ENCODE measurements around the gene POU2F2. TPM values are rescaled to one million over a fixed set of nuclear protein-coding genes. Genes with fewer than 3 reads are reported as not detected.
A peak's percentile ranks its signal among the peaks of the same experiment; 100 is the strongest.

Gene POU2F2
- polyA plus RNA-seq, 2 of the 4 experiments (the other 2 are of a cell fraction) = 0.16 to 0.28 TPM

GRCh38 chr19:42075616-42076379 lies 56.4 kb downstream of the POU2F2 start, which contains the start of gene ZNF574 (continued):
- TF ChIP-seq CTCF (IDR thresholded peaks at IDR 0.05) (no peak), ESRRA (IDR thresholded peaks at IDR 0.05; ENCODE audit: borderline replicate concordance, low read length) (no peak), NPAS2 (CRISPR knock-in tag; IDR thresholded peaks at IDR 0.05; ENCODE audit: borderline replicate concordance) (no peak), CEBPB (IDR thresholded peaks at IDR 0.05) (no peak), NFE2L2 (conservative IDR thresholded peaks at IDR 0.05; ENCODE audit: low read length) (no peak), JUN (IDR thresholded peaks at IDR 0.05) (peak; percentile 97 to 99), POLR2A (IDR thresholded peaks at IDR 0.05; ENCODE audit: low read length) (peak; percentile 98), REST (IDR thresholded peaks at IDR 0.05) (no peak), HOXB5 (CRISPR knock-in tag; IDR thresholded peaks at IDR 0.05) (peak; percentile 90), HDAC2 (IDR thresholded peaks at IDR 0.05) (no peak), PHF8 (IDR thresholded peaks at IDR 0.05; ENCODE audit: borderline replicate concordance, low read depth) (peak; percentile 91), BCL3 (IDR thresholded peaks at IDR 0.05) (peak; percentile 98), NR3C1 (IDR thresholded peaks at IDR 0.05) (no peak), EHMT2 (IDR thresholded peaks at IDR 0.05; ENCODE audit: low read depth) (no peak), CHD4 (IDR thresholded peaks at IDR 0.05; ENCODE audit: borderline replicate concordance) (no peak), GATA3 (IDR thresholded peaks at IDR 0.05; ENCODE audit: borderline replicate concordance) (peak; percentile 31; the same call in 1 of the 2 replicates), TP53 (CRISPR knock-in tag; IDR thresholded peaks at IDR 0.05) (no peak; the same call in none of the 2 replicates), PBX3 (IDR thresholded peaks at IDR 0.05) (no peak; the same call in none of the 2 replicates), ZSCAN20 (CRISPR knock-in tag; IDR thresholded peaks at IDR 0.05) (no peak), KDM5A (IDR thresholded peaks at IDR 0.05) (no peak), RNF2 (IDR thresholded peaks at IDR 0.05; ENCODE audit: borderline replicate concordance, low read depth) (no peak), FOXS1 (CRISPR knock-in tag; IDR thresholded peaks at IDR 0.05) (no peak), CBX8 (IDR thresholded peaks at IDR 0.05) (no peak), HOXA7 (CRISPR knock-in tag; IDR thresholded peaks at IDR 0.05) (no peak), EHF (CRISPR knock-in tag; IDR thresholded peaks at IDR 0.05) (peak; percentile 92), JUNB (IDR thresholded peaks at IDR 0.05) (no peak), ZC3H11A (IDR thresholded peaks at IDR 0.05) (no peak; the same call in 1 of the 2 replicates), HOXB13 (CRISPR knock-in tag; IDR thresholded peaks at IDR 0.05; ENCODE audit: low read depth) (peak; percentile 94), SREBF2 (IDR thresholded peaks at IDR 0.05) (no peak), RAD21 (conservative IDR thresholded peaks at IDR 0.05 in 1 of 2, IDR thresholded peaks at IDR 0.05 in 1 of 2) (no peak), CBX2 (IDR thresholded peaks at IDR 0.05; ENCODE audit: borderline replicate concordance, low read depth) (no peak), MAX (IDR thresholded peaks at IDR 0.05) (peak; percentile 94), SMC3 (IDR thresholded peaks at IDR 0.05) (no peak), FOSB (CRISPR knock-in tag; IDR thresholded peaks at IDR 0.05) (no peak)
